NCI-H524 treated with DMSO at 0.1 percent for 48 hours (cell line): ENCODE results near the gene PDCL3.

Experiments used
- DNase-seq: peaks from one replicate; lab custom pipeline; 2025; lab: John Stamatoyannopoulos, UW

Gene PDCL3

GRCh38 chr2:100562613-100563406, at the start of gene PDCL3:
Gene PDCL3 (plus strand): TSS chr2:100562993. CDS start chr2:100563068, 75 bp downstream.
- DNase-seq = peak; percentile 84

GRCh38 chr2:100513650-100514049, 49.1 kb upstream of the PDCL3 start:
- DNase-seq = no peak

- no peak for DNase-seq
Observed at GRCh38 chr2:100517556-100517955, 45.2 kb upstream of the PDCL3 start.

- DNase-seq = no peak
Observed at GRCh38 chr2:100518801-100519200, 44.0 kb upstream of the PDCL3 start.

- no peak for DNase-seq
Observed at GRCh38 chr2:100520224-100520623, 42.6 kb upstream of the PDCL3 start.

GRCh38 chr2:100522430-100522829, 40.4 kb upstream of the PDCL3 start:
- no peak for DNase-seq

- no peak for DNase-seq
Observed at GRCh38 chr2:100524331-100524730, 38.5 kb upstream of the PDCL3 start.

- no peak for DNase-seq
Observed at GRCh38 chr2:100526868-100527267, 35.9 kb upstream of the PDCL3 start.

- no peak for DNase-seq
Observed at GRCh38 chr2:100527440-100528015, 35.3 kb upstream of the PDCL3 start.

- DNase-seq = no peak
Observed at GRCh38 chr2:100529176-100529575, 33.6 kb upstream of the PDCL3 start.

- DNase-seq = no peak
Observed at GRCh38 chr2:100529900-100530299, 32.9 kb upstream of the PDCL3 start.

- no peak for DNase-seq
Observed at GRCh38 chr2:100535855-100536254, 26.9 kb upstream of the PDCL3 start.

GRCh38 chr2:100537918-100538317, 24.9 kb upstream of the PDCL3 start:
- DNase-seq = no peak

GRCh38 chr2:100539221-100539620, 23.6 kb upstream of the PDCL3 start:
- DNase-seq = no peak

GRCh38 chr2:100541404-100541803, 21.4 kb upstream of the PDCL3 start:
- no peak for DNase-seq

- no peak for DNase-seq
Observed at GRCh38 chr2:100542418-100542817, 20.4 kb upstream of the PDCL3 start.

- DNase-seq = no peak
Observed at GRCh38 chr2:100544911-100545596, 17.7 kb upstream of the PDCL3 start.

GRCh38 chr2:100546469-100546868, 16.3 kb upstream of the PDCL3 start:
- DNase-seq = no peak

- no peak for DNase-seq
Observed at GRCh38 chr2:100548771-100549170, 14.0 kb upstream of the PDCL3 start.

GRCh38 chr2:100551303-100551702, 11.5 kb upstream of the PDCL3 start:
- DNase-seq = no peak

- DNase-seq = no peak
Observed at GRCh38 chr2:100554798-100555407, 7.9 kb upstream of the PDCL3 start.

GRCh38 chr2:100556746-100557145, 6.0 kb upstream of the PDCL3 start:
- DNase-seq = no peak
